ENCODE measurements around the gene LRP10. TPM values are rescaled to one million over a fixed set of nuclear protein-coding genes. Genes with fewer than 3 reads are reported as not detected.

LRP10 gene
- total RNA-seq, 1 donor from 2014 or later, result 124 TPM

GRCh38 chr14:22861651-22862050 lies 9.9 kb upstream of the LRP10 start:
- DNase-seq (ENCODE audit: low read depth), result no peak
- Histone ChIP-seq H3K4me3 (ENCODE audit: low read depth, low read length) (no peak overlapping the region), H3K27me3 (ENCODE audit: control insufficient read depth, insufficient read depth, low read length) (no peaks in the 10 kb centered on the region), H3K36me3 (ENCODE audit: control insufficient read depth, insufficient read depth, low read length) (no peaks in the 10 kb centered on the region)
- no peak for TF ChIP-seq CTCF (IDR thresholded peaks at IDR 0.05; ENCODE audit: insufficient read depth, low read length, poor library complexity, severe bottlenecking)

- H3K4me3 ChIP-seq (ENCODE audit: low read depth, low read length), result no peak overlapping the region
- H3K27me3 ChIP-seq (ENCODE audit: control insufficient read depth, insufficient read depth, low read length), result no peaks in the 10 kb centered on the region
- no peak for TF ChIP-seq CTCF (IDR thresholded peaks at IDR 0.05; ENCODE audit: insufficient read depth, low read length, poor library complexity, severe bottlenecking)
- no peaks in the 10 kb centered on the region for H3K36me3 ChIP-seq (ENCODE audit: control insufficient read depth, insufficient read depth, low read length)
- DNase-seq (ENCODE audit: low read depth), result no peak
These were observed 6.6 kb upstream of the LRP10 start for GRCh38 chr14:22864979-22865378.

GRCh38 chr14:22865424-22866405 lies 5.8 kb upstream of the LRP10 start:
- Histone ChIP-seq H3K36me3 (ENCODE audit: control insufficient read depth, insufficient read depth, low read length) (no peaks in the 10 kb centered on the region), H3K4me3 (ENCODE audit: low read depth, low read length) (no peak overlapping the region), H3K27me3 (ENCODE audit: control insufficient read depth, insufficient read depth, low read length) (no peaks in the 10 kb centered on the region)
- no peak for DNase-seq (ENCODE audit: low read depth)
- no peak for TF ChIP-seq CTCF (IDR thresholded peaks at IDR 0.05; ENCODE audit: insufficient read depth, low read length, poor library complexity, severe bottlenecking)

GRCh38 chr14:22866874-22867273 lies 4.7 kb upstream of the LRP10 start:
- Histone ChIP-seq H3K36me3 (ENCODE audit: control insufficient read depth, insufficient read depth, low read length) (no peaks in the 10 kb centered on the region), H3K27me3 (ENCODE audit: control insufficient read depth, insufficient read depth, low read length) (no peaks in the 10 kb centered on the region), H3K4me3 (ENCODE audit: low read depth, low read length) (no peak overlapping the region)
- no peak for TF ChIP-seq CTCF (IDR thresholded peaks at IDR 0.05; ENCODE audit: insufficient read depth, low read length, poor library complexity, severe bottlenecking)
- DNase-seq (ENCODE audit: low read depth), result no peak

- peak overlapping the region; percentile 92 for H3K4me3 ChIP-seq (ENCODE audit: low read depth, low read length)
- TF ChIP-seq CTCF (IDR thresholded peaks at IDR 0.05; ENCODE audit: insufficient read depth, low read length, poor library complexity, severe bottlenecking), result no peak
- H3K36me3 ChIP-seq (ENCODE audit: control insufficient read depth, insufficient read depth, low read length), result peaks cover 4% of the 10 kb centered on the region
- H3K27me3 ChIP-seq (ENCODE audit: control insufficient read depth, insufficient read depth, low read length), result no peaks in the 10 kb centered on the region
- no peak for DNase-seq (ENCODE audit: low read depth)
These were observed 723 bp upstream of the LRP10 start for GRCh38 chr14:22870811-22871223.
